Heart left ventricle (tissue), 13 donors: ENCODE results near the gene TBCD.

Experiments
- CTCF ChIP-seq, 12 donors: fragments of 200-600 bp; sonication (generic) in 4 of 12; IDR thresholded peaks; one replicate each; pipeline versions ENCODE4 v1.5.0 to v1.8.0; 2018 to 2022; ENCODE audit warnings: antibody characterized with exemption in 12 of 12, mild to moderate bottlenecking in 5 of 12
- POLR2A ChIP-seq, 2 donors: fragments of 450-650 bp; IDR thresholded peaks; one replicate each; pipeline ENCODE4 v1.6.1; 2017; ENCODE audit warnings: antibody characterized with exemption in 2 of 2, mild to moderate bottlenecking in 2 of 2, moderate library complexity in 2 of 2
- donor health status: ischemic (EF 13 %, LVEDD 7.1; RV severe dilation, severe dysfunction).
- donor health status: DM: no; HTN: yes; CAD: no.
- donor health status: DM: no; HTN: no; CAD: no.
- donor health status: ischemic (EF 25% LVEDD 6.9; RV normal size, moderate dysfunction).
- donor health status: ischemic (EF 25% LVEDD 5.7; RV mildly dilated, moderate dysfunction).
- donor health status: ischemic (EF 35%, LVEDD 5.7; RV mildly dilated, moderate dysfunction).
- donor health status: nonischemic (EF 11% LVEDD 7.7; RV severe dilation, severe dysfunction).
- donor health status: DM: yes; HTN: yes; CAD: no.
- donor health status: PGD.
- donor health status: ischemic (EF 29% LVEDD 5.4; RV normal size, mild dysfunction).
- donor health status: nonischemic (EF 23%, LVEDD 6.1; RV moderate dilation, normal function).

GRCh38 chr17:82905130-82905529 is 153.3 kb downstream of the TBCD start:
- no peak for TF ChIP-seq CTCF (IDR thresholded peaks at IDR 0.05)
- TF ChIP-seq POLR2A (IDR thresholded peaks at IDR 0.05) = no peak
